Colonic mucosa (tissue), 4 donors: Measurements from ENCODE around the gene NAA50. TPM values are rescaled to one million over a fixed set of nuclear protein-coding genes. Genes with fewer than 3 reads are reported as not detected.

ENCODE experiments used
- DNase-seq: peaks from one replicate; pipeline ENCODE4 v3.0.0-alpha.2; 2020
- H3K27ac ChIP-seq: fragments of 200-600 bp; one replicate; pipeline ENCODE4 v1.8.0; 2021
- H3K27me3 ChIP-seq: fragments of 200-600 bp; one replicate; pipeline ENCODE4 v1.8.0; 2021
- H3K36me3 ChIP-seq: fragments of 200-600 bp; one replicate; pipeline ENCODE4 v1.8.0; 2021
- H3K4me1 ChIP-seq: fragments of 200-600 bp; one replicate; pipeline ENCODE4 v1.8.0; 2021; ENCODE audit warnings: mild to moderate bottlenecking
- H3K4me3 ChIP-seq: fragments of 200-600 bp; one replicate; pipeline ENCODE4 v1.8.0; 2021
- H3K9ac ChIP-seq, 2 donors: one replicate each; pipeline ENCODE4 v1.7.0; 2013; ENCODE audit warnings: control low read depth in 2 of 2, low read depth in 2 of 2, low read length in 2 of 2
- H3K9me3 ChIP-seq: fragments of 200-600 bp; one replicate; pipeline ENCODE4 v1.8.0; 2021
- intact Hi-C: fragments of 100-400 bp; cut with DNase I; formaldehyde crosslinking; loops from one replicate; pipeline ENCODE4 v1.14.1; 2022
- total RNA-seq, 2 donors: library from RNA; stranded (reverse); fragmentation: NEBNext Ultra II Directional in 1 of 2; extraction: Animal tissue kit (Norgen Biotek cat#: 25700) in 1 of 2; gene quantifications; one replicate each; pipeline ENCODE4 v1.2.1, GENCODE V29; 2021
- TF ChIP-seq, protein P1 (sequence below): fragments of 200-600 bp; IDR thresholded peaks from one replicate; pipeline ENCODE4 v1.8.0; 2022; ENCODE audit warnings: antibody characterized with exemption, mild to moderate bottlenecking
- donor health status: healthy.
- donor health status: DM: no; HTN: no; CAD: no.
- donor health status: DM: no; HTN: no; CAD: no.

NAA50 gene
- total RNA-seq, 2 donors from 2014 or later: 107 to 124 TPM

DNA sequence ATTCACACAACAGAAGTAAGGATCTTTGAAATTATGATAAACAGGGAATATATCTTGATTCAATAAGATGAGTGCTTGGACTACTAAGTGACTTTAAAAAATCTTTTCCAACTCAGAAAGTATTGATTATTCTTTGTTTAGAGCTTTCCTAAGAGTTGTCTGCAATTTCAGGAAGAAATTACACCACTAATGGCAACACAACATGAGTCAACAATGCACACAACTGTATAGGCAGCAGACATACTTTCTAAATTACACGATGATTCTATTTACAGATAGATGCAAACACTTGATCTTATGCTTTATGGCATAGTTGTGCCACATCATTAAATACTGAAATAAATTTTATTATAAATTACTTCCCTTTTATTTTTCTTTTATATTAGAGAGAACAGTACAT lies 4.4 kb downstream of the NAA50 start:
- H3K27me3 ChIP-seq: no peaks in the 10 kb centered on the region
- TF ChIP-seq, protein P1, sequence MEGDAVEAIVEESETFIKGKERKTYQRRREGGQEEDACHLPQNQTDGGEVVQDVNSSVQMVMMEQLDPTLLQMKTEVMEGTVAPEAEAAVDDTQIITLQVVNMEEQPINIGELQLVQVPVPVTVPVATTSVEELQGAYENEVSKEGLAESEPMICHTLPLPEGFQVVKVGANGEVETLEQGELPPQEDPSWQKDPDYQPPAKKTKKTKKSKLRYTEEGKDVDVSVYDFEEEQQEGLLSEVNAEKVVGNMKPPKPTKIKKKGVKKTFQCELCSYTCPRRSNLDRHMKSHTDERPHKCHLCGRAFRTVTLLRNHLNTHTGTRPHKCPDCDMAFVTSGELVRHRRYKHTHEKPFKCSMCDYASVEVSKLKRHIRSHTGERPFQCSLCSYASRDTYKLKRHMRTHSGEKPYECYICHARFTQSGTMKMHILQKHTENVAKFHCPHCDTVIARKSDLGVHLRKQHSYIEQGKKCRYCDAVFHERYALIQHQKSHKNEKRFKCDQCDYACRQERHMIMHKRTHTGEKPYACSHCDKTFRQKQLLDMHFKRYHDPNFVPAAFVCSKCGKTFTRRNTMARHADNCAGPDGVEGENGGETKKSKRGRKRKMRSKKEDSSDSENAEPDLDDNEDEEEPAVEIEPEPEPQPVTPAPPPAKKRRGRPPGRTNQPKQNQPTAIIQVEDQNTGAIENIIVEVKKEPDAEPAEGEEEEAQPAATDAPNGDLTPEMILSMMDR: no peak

GRCh38 chr3:113741086-113741485 lies 5.0 kb downstream of the NAA50 start:
- peaks cover 4% of the 10 kb centered on the region for H3K4me1 ChIP-seq
- H3K27ac ChIP-seq: no peak overlapping the region
- H3K36me3 ChIP-seq: no peaks in the 10 kb centered on the region
- H3K9me3 ChIP-seq: no peaks in the 10 kb centered on the region
- no peaks in the 10 kb centered on the region for H3K27me3 ChIP-seq
- no peak overlapping the region for H3K4me3 ChIP-seq
- TF ChIP-seq, protein P1: no peak
- no peak overlapping the region for H3K9ac ChIP-seq
- no peak for DNase-seq
- intact Hi-C loops: loop anchor here (10.0 kb wide), 2 partner anchors 246 to 314 kb away; partner anchors contain the start of genes CCDC191 and QTRT2

More for the DNA sequence above, 4.4 kb downstream of the NAA50 start:
- H3K27ac ChIP-seq: no peak overlapping the region
- H3K9ac ChIP-seq: no peak overlapping the region
- intact Hi-C loops: loop anchor here (10.0 kb wide), 2 partner anchors 247 to 313 kb away; partner anchors contain the start of genes CCDC191 and QTRT2
- no peak overlapping the region for H3K4me3 ChIP-seq
- H3K9me3 ChIP-seq: no peaks in the 10 kb centered on the region
- peaks cover 4% of the 10 kb centered on the region for H3K4me1 ChIP-seq
- no peaks in the 10 kb centered on the region for H3K36me3 ChIP-seq
- DNase-seq: no peak

DNA sequence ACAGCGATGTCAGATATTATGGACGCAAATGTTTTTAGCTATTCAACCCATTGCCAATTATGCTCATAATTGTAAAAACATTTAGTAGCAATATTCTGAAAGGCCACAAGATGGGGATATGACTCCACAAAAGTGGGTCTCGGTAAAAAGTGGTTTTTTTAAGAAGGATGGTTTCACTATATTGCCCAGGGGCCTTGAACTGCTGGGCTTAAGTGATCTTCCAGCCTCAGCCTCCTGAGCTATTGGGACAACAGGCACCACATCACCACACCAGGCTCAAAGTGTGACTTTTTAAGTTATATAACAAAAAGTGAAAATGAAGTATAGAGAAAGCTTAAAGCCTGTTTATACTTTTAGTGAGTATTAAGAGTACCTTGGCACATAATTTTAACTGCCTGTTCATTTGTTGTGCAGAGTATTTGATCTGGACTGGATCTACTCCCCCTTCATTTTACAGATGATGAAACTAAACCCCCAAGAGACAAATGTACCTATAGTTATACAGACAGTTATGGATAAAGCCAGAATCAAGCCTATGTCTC lies 9.4 kb downstream of the NAA50 start:
- no peak overlapping the region for H3K4me3 ChIP-seq
- H3K9me3 ChIP-seq: no peaks in the 10 kb centered on the region
- H3K36me3 ChIP-seq: no peaks in the 10 kb centered on the region
- TF ChIP-seq, protein P1: peak; percentile 50
- intact Hi-C loops: loop anchor here (5.0 to 10.0 kb wide), 2 partner anchors 101 to 178 kb away; partner anchors contain the start of gene GRAMD1C
- DNase-seq: no peak
- no peaks in the 10 kb centered on the region for H3K27me3 ChIP-seq
- H3K4me1 ChIP-seq: no peaks in the 10 kb centered on the region
- no peak overlapping the region for H3K27ac ChIP-seq
- no peak overlapping the region for H3K9ac ChIP-seq

- intact Hi-C loops: loop anchor here (10.0 kb wide), 1 partner anchor 183 kb away; no protein-coding TSS in a partner anchor
- Histone ChIP-seq H3K9me3 (no peaks in the 10 kb centered on the region), H3K4me1 (no peaks in the 10 kb centered on the region), H3K27me3 (no peaks in the 10 kb centered on the region), H3K36me3 (no peaks in the 10 kb centered on the region), H3K4me3 (no peak overlapping the region), H3K27ac (no peak overlapping the region), H3K9ac (no peak overlapping the region)
- TF ChIP-seq, protein P1: no peak
- DNase-seq: no peak
Measured at GRCh38 chr3:113731694-113732093, 14.4 kb downstream of the NAA50 start.

DNA sequence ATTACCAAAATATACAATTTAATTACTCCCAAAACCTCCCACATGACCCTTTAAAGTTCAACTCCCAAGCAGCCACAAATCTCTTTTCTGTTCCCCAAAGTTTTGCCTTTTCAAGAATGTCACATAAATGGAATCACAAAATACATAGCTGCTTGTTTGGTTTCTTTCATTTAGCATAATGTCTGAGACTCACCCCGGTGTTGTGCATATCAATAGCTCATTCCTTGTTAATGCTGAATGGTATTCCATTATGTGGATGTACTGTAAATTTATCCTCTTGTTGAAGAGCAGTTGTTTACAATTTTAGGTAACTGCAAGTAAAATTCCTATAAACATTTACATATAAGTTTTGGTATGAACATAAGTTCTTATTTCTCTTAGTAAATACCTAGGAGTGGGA lies 15.5 kb downstream of the NAA50 start:
- intact Hi-C loops: loop anchor here (10.0 kb wide), 1 partner anchor 184 kb away; no protein-coding TSS in a partner anchor
- no peaks in the 10 kb centered on the region for H3K27me3 ChIP-seq
- TF ChIP-seq, protein P1: no peak

More for the DNA sequence above, 15.5 kb downstream of the NAA50 start:
- DNase-seq: no peak
- Histone ChIP-seq H3K4me3 (no peak overlapping the region), H3K9me3 (no peaks in the 10 kb centered on the region), H3K4me1 (no peaks in the 10 kb centered on the region), H3K27ac (no peak overlapping the region), H3K36me3 (no peaks in the 10 kb centered on the region), H3K9ac (no peak overlapping the region)
